Measurements from ENCODE around the gene NUDT1.

The NUDT1 gene

DNA sequence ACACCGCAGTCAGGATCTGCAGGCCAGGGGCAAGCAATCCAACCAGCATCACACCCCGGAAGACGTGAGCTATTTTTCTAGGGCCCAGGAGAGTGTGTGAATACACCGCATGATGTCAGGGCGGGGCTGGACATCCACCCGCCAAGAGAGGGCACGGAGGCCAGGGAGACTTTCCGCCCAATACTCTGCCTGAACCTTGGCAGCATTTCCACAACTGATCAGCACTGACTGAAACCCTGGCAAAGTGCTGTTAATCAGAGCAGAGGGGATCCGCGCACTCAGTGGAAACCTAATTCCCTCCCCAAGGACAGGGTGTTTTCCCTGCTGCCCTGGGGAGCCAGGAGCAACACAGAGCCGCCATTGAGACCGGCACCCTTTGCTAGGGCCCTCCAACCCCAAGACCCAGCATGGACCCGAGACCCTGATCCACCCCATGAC is 17.5 kb upstream of the NUDT1 start:
- Histone ChIP-seq H3K79me2 (ENCODE audit: control insufficient read depth, low read length) (peaks cover 77% of the 10 kb centered on the region), H3K27me3 (ENCODE audit: control insufficient read depth, low read length) (no peaks in the 10 kb centered on the region), H3K4me1 (ENCODE audit: control insufficient read depth, low read length) (no peaks in the 10 kb centered on the region), H4K20me1 (ENCODE audit: control insufficient read depth, insufficient read depth, low read depth, low read length) (peaks cover 6% of the 10 kb centered on the region), H3K9me2 (replicated peaks; ENCODE audit: control insufficient read depth, low read length) (no peaks in the 10 kb centered on the region), H3K9me3 (ENCODE audit: control insufficient read depth, insufficient read depth, low read length) (no peaks in the 10 kb centered on the region), H3K4me2 (ENCODE audit: low read length) (no peak overlapping the region), H3F3A (ENCODE audit: control insufficient read depth, insufficient read depth) (no peaks in the 10 kb centered on the region), H3K4me3 (ENCODE audit: low read length) (no peak overlapping the region), H3K36me3 (ENCODE audit: control insufficient read depth, low read length) (peaks cover 92% of the 10 kb centered on the region), H3K27ac (ENCODE audit: low read depth, low read length) (no peak overlapping the region)
- no peak for TF ChIP-seq EZH2phosphoT487 (IDR thresholded peaks at IDR 0.05; ENCODE audit: borderline replicate concordance, low read length)
- TF ChIP-seq, protein P1, sequence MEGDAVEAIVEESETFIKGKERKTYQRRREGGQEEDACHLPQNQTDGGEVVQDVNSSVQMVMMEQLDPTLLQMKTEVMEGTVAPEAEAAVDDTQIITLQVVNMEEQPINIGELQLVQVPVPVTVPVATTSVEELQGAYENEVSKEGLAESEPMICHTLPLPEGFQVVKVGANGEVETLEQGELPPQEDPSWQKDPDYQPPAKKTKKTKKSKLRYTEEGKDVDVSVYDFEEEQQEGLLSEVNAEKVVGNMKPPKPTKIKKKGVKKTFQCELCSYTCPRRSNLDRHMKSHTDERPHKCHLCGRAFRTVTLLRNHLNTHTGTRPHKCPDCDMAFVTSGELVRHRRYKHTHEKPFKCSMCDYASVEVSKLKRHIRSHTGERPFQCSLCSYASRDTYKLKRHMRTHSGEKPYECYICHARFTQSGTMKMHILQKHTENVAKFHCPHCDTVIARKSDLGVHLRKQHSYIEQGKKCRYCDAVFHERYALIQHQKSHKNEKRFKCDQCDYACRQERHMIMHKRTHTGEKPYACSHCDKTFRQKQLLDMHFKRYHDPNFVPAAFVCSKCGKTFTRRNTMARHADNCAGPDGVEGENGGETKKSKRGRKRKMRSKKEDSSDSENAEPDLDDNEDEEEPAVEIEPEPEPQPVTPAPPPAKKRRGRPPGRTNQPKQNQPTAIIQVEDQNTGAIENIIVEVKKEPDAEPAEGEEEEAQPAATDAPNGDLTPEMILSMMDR (IDR thresholded peaks at IDR 0.05; ENCODE audit: low read depth, low read length, poor library complexity, severe bottlenecking): no peak

DNA sequence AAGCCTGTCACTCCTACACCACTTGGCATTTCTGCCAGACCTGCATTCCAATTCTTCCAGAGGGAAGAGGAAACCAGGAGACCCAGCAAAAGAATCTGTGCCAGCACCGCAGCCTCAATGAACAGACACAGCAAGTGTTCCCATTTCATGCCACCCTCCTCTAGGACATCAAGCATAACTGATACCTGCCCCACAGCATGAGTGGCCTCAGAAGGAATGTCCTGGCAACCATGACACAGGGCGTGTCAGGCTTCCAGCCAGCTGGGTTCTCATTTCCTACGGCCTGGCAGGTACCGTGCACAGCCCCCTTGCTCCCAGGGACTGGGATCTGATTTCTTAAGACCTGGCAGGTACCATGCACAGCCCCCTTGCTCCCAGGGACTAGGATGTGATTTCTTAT is 17.1 kb upstream of the NUDT1 start:
- H4K20me1 ChIP-seq (ENCODE audit: control insufficient read depth, insufficient read depth, low read depth, low read length): peaks cover 8% of the 10 kb centered on the region
- no peaks in the 10 kb centered on the region for H3K4me1 ChIP-seq (ENCODE audit: control insufficient read depth, low read length)
- TF ChIP-seq, protein P1 (IDR thresholded peaks at IDR 0.05; ENCODE audit: low read depth, low read length, poor library complexity, severe bottlenecking): no peak
- TF ChIP-seq EZH2phosphoT487 (IDR thresholded peaks at IDR 0.05; ENCODE audit: borderline replicate concordance, low read length): no peak
- peaks cover 93% of the 10 kb centered on the region for H3K36me3 ChIP-seq (ENCODE audit: control insufficient read depth, low read length)
- no peak overlapping the region for H3K4me3 ChIP-seq (ENCODE audit: low read length)
- no peaks in the 10 kb centered on the region for H3K9me3 ChIP-seq (ENCODE audit: control insufficient read depth, insufficient read depth, low read length)
- peaks cover 80% of the 10 kb centered on the region for H3K79me2 ChIP-seq (ENCODE audit: control insufficient read depth, low read length)
- H3K4me2 ChIP-seq (ENCODE audit: low read length): no peak overlapping the region
- no peak overlapping the region for H3K27ac ChIP-seq (ENCODE audit: low read depth, low read length)
- no peaks in the 10 kb centered on the region for H3F3A ChIP-seq (ENCODE audit: control insufficient read depth, insufficient read depth)
- H3K27me3 ChIP-seq (ENCODE audit: control insufficient read depth, low read length): no peaks in the 10 kb centered on the region
- H3K9me2 ChIP-seq (replicated peaks; ENCODE audit: control insufficient read depth, low read length): no peaks in the 10 kb centered on the region

DNA sequence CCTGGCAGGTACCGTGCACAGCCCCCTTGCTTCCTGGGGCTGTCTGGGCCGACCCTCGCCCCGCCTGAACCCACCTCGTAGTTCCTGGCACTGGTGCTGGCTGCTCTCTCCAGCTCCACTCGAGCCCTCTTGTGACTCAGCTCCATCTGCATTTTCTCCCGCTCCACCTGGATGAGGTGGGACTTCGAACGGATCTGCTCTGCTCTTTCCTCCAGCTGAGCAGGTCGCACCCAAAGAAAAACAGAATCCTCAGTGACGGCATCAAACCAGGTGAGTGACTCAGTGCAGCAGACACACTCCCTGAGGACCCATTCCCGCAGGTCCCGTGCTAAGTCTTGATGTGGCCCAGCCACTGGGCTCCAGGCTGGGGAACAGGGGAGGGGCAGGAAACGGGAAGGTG is 16.7 kb upstream of the NUDT1 start:
- Histone ChIP-seq H3K27ac (ENCODE audit: low read depth, low read length) (no peak overlapping the region), H3K9me3 (ENCODE audit: control insufficient read depth, insufficient read depth, low read length) (no peaks in the 10 kb centered on the region), H3K4me3 (ENCODE audit: low read length) (no peak overlapping the region), H3K36me3 (ENCODE audit: control insufficient read depth, low read length) (peaks cover 93% of the 10 kb centered on the region), H3K9me2 (replicated peaks; ENCODE audit: control insufficient read depth, low read length) (no peaks in the 10 kb centered on the region), H3K79me2 (ENCODE audit: control insufficient read depth, low read length) (peaks cover 80% of the 10 kb centered on the region), H4K20me1 (ENCODE audit: control insufficient read depth, insufficient read depth, low read depth, low read length) (peaks cover 12% of the 10 kb centered on the region), H3K27me3 (ENCODE audit: control insufficient read depth, low read length) (no peaks in the 10 kb centered on the region), H3F3A (ENCODE audit: control insufficient read depth, insufficient read depth) (no peaks in the 10 kb centered on the region), H3K4me1 (ENCODE audit: control insufficient read depth, low read length) (no peaks in the 10 kb centered on the region), H3K4me2 (ENCODE audit: low read length) (no peak overlapping the region)
- no peak for TF ChIP-seq EZH2phosphoT487 (IDR thresholded peaks at IDR 0.05; ENCODE audit: borderline replicate concordance, low read length)
- TF ChIP-seq, protein P1 (IDR thresholded peaks at IDR 0.05; ENCODE audit: low read depth, low read length, poor library complexity, severe bottlenecking): no peak

Data from DOHH2 (cell line).